ENCODE data around the gene METTL15.
"Not testable (repeated sequence)": the region's sequence is repeated elsewhere in the genome, so short reads cannot be mapped to it uniquely, and the experiment has no call there.

The METTL15 gene

DNA sequence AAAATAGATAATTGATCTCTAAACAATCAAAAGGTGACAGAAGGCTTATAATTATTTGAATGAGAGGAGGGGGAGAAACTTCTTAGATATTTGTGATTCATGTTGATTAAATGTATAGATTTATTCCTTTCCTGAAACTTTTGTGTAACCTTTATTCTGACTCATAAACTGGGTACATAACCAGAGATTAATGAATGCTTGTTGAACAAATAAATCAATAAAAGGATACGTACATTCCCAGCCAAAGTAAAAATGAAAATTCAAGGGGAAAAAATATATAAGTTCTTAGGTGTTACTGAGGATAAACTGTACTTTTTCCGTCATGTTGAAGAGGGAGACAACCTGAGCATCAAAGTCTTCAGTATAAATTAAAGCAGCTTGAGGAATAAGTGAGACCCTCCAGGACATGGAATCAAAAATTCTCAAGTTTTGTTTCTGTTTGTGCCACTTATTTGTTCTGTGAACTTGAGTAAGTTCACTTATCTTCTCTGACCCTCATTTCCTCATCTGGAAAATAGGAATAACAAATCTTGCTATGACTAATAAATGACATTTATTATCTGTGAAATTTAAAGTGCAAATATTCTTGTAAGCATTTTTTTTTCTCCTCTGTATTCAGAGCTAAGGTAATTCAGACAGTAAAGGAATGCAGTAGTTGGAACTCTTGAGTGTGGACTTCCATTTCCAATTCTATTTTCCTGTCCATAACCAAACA lies 195.4 kb downstream of the METTL15 start:
- FAIRE-seq = no peak

DNA sequence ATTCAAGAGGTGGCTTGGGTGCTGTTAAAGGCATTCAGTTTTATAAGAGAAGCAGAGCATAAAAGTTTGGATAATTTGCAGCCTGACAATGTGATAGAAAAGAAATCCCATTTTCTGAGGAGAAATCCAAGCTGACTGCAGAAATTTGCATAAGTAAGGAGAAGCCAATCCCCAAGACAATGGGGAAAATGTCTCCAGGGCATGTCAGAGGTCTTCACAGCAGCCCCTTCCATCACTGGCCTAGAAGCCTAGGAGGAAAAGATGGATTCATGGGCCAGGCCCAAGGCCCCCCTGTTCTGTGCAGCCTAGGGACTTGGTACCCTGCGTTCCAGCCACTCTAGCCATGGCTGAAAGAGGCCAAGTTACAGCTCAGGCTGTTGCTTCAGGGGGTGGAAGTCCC lies 207.3 kb downstream of the METTL15 start:
- no peak for FAIRE-seq

DNA sequence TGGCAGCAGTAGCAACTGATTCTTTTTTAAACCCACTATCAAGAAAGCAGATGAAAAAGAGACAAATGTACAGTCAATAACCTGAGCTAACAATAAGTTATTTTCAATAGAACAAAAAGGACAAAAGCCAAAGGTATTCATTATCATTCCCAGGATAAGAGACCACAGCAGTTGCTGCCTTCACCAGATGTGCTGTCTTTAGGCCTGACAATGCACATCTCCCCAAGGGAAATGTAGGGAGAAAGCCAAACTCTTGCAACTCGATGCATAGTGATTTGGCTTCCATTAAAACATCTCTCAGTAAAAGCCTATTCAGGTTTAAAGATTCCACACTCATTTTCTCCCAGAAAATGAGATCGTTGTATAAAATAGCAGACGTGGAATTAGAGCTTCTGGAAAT lies 210.7 kb downstream of the METTL15 start:
- no peak for FAIRE-seq

DNA sequence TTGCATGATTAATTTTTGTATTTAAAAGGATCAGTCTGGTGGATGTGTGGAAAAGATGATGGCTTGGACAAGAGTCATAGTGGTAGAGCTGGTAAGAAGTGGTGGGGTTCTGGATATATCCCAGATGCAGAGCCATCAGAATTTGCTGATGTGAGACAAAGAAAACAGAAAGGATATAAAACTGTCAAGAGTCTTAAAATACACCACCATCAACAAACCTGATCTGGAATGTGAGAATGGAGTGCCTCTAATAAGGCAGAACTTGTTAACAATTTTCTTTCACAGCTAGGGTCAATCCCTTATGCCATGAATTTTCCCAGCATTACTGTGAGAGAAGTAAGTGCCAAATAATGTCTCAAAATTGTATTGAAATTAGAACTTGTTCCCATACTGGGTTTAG lies 215.4 kb downstream of the METTL15 start:
- no peak for FAIRE-seq

DNA sequence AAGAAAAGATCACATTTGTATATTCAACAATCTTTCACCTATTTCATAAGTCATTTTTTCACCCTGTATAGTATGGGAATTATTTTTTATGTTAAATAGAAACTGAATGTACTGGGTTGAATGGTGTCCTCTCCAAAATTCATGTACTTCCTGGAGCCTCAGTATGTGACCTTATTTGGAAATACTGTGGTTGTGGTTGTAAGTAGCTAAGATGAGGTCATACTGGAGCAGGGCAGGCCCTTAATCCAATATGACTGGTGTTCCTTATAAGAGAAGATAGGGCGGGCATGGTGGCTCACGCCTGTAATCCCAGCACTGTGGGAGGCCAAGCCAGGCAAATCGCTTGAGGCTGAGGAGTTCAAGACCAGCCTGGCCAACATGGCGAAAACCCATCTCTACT lies 224.2 kb downstream of the METTL15 start:
- not testable (repeated sequence) for FAIRE-seq

DNA sequence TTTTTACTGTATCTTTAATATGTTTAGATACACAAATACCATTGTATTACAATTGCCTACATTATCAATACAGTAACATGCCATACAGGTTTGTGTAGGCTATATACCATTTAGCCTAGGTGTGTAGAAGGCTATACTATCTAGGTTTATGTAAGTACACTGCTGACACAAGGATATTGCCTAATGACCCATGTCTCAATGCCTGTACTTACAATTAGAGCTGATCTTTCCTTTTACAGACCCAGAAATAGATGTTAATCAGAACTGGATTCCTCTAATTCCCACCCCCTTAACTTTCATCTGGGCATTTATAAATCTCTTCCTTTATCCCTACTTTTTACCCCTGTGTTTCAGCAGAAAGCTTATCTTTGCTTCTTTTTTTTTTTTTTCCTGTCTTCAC lies 229.5 kb downstream of the METTL15 start:
- no peak for FAIRE-seq

DNA sequence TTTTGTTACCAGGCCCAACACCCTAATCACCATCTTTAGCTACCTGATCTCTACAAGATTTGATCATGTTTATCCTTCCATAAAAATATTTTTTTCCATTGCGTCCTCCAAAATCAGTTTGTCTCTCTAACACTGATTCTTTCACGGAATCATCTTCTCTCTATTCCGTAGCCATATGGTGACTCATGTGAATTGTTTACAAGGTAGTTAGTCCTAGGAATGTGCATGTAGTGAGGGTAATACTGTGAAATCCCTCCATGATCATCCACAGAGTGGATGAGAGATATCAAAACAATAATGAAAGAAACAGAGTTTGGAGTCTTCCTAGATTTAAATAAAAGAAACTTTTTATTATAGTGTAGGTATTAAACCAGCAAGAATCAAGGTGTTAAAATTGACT lies 230.2 kb downstream of the METTL15 start:
- FAIRE-seq = no peak

DNA sequence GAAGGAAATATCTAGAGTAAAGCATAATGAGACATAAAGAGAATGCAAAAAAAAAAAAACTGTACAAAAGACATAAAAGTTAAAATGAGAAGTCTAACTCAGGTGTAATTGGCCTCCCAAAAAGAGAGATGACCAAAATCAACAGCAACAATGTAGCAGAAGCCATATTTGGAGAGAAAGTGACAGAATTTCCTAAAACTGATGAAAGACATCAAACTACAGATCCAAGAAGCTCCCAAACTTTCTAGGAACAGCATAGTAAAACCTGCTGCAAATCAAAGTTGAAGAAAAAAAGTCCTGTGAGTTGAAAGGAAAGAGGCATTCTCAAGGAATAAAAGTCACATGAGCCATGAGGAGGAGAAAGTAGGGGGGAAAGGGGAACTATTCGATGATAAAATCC lies 231.3 kb downstream of the METTL15 start:
- no peak for FAIRE-seq

DNA sequence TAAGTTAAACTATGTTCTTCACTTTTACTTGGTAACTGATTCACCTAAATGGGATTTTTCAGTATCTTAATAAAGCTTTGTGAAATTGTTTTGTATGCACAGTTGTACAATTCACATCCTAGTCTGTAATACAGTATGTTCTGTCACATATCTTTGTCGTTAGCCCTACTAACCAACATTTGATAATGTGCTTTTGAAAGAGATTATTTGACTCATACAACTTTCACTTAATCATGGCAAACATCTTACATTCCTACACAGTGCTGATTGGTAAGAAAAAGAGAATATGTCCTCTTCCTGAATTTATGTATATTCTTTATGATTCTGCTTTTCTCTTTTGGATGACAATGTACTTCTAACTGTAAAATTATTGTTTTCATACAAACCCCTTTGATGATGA lies 234.5 kb downstream of the METTL15 start:
- FAIRE-seq = no peak

DNA sequence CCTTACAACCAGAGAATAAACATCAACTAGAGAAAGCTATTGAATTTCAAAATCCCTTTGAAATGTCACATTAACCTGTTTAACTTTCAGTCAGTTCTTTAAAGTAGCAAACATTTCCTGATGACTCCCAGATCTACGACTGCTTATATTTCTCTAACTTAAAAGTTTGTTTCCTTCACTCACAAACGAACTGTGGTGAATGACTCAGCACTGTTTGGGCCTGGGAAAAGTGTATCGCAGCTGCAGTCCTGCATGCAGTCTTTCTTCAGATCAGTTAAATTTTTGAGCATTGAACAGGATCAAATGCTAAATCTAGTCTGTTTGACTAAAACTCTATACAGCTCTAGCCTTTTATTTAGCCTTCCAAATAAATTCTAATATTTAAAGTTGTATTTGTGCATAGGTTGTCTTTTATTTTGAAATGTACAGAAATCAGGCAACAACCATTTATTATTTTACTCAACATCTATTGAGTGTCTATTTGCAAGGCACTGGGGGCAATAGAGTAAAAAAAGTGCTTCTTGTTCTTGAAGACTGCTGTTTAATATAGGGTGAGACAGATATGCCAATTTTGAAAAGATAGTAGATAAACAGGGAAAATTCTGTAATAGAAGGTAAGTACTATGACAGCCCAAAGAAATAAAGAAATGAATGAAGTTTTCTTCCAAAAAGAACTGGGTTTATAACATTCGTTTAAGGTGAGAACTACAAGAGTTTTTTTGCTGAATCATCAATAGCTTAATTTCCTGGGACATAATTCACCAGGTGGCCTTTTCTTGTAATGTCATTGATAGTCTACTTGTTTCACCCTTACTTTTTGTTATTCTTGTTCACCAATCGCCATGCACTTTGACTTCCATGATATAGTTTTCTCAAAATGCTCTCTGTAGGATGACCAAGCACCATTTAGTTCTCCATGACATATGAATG lies 235.4 kb downstream of the METTL15 start:
- FAIRE-seq = no peak

DNA sequence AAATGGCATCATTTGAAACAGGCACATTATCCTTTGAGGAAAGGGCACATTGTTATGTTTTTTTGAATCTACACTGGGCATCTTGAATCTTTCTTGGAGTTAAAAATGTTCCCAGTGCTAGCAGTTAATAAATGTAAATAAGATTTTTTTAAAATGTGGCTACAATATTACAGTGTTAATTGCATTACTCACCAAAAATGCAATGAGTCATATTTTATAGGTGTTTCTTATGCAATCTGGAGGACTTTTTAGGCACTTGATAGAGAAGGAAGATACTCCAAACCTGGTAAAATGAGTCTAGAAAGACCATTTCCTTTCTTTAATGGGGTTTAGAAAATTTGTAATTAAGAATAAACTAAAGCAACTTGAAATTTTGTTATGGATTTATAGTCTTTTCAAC lies 238.0 kb downstream of the METTL15 start:
- no peak for FAIRE-seq

DNA sequence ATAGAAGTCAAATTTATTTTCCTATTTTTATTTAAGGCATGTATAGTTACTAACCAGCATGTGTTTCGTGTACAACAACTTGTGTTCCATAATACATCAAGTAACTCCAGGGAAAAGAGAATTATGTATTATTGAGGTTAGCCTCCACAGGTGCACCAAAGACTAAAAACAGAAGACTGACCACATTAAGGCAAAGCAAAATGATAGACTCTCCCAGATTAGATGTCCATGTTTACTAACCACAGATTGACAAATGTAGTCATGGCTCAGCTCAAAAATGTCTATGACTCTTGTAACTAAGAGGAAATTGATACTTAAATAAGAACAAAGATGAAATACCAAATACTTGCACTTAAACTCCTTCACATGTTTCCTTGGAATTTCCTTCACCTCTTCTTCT lies 238.5 kb downstream of the METTL15 start:
- FAIRE-seq = no peak

DNA sequence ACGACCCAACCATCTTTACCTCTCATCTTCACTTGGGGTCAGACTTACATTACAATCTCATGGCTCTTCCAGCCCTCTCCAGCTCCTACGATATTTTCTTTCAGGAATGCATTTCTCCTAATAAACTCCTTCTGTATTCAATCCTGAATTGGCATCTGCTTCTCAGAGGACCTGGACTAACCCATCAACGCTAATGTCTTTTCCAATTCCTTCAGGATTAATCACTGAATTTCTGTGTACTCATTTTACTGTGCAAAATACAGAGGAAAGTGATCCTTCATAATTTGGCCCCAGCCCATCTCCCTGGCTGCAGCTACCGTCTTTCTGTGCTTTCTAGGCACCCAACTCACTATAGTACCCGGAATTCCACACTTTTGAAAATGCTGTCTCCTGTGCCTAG lies 239.2 kb downstream of the METTL15 start:
- FAIRE-seq = no peak

DNA sequence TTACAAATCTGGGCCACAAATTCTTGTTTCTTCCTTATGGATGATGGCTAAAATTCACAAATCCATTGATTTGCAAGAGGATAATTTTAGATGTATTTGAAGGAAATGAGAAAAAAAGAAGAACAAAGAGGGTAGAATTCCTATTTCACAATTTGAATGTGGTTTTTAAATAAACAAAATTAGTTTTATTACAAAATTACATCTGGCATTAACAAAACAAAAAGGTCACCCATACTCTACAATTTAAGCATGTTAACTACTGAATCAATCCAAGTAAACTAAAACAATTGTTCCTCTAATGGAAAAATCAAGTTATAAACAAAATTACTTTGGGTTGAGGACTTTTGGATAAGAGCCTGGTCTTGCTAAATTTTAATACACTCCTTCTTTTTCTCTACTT lies 242.0 kb downstream of the METTL15 start:
- no peak for FAIRE-seq

DNA sequence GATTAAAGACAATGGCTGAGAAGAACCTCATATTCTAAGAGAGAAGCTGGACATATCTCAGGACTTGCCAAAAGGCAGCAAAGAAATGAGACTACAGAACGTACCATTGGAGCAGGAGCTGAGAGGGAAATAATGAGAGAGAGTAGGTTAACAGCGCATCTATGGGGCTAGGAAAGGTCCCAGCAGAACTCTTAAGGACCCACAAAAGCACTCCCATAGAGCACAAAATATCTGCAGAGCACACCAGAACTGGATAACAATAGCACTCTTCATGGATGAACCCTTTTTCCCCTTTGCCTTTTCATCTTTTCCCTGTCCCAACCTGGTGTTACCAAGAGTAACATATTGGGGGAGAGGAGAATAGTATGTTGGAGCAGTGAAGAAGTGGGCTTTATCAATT lies 245.8 kb downstream of the METTL15 start:
- no peak for FAIRE-seq

DNA sequence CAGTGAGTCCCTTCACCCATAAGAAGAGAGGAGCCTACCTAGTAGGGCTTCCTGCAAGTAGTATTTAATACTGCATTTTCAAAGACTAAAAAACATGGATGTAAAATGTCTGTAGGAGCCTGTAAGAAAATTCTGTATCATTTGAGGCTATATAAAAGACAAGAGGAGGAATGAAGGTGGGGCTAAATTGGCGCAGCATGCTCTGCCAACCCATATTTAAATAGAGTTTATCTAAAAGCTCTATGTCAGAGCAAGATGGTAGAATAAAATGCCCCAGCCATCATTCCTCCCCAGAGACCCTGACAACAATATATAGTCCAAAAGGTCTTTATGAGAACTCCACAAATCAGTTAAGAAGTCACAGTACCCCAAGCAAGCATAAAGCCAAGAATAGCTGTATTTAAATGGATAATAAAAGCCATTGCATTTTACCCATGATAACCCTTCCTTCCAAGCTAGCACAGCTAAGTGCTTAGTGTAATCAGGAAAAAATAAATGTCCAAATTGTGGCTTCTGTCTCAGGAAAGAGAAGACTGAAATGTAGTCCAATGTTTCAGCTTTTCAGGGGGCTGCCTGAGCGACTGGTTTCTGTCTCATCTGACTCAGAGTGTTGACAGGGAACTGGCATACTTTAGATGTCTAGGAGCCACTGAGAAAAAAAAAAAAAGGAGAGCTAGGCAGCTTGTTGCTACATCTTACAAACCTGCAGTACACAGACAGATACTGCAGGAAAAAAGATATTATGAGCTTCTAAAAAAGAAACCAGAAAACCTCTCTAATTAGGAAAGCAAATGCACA lies 258.6 kb downstream of the METTL15 start:
- FAIRE-seq = no peak

DNA sequence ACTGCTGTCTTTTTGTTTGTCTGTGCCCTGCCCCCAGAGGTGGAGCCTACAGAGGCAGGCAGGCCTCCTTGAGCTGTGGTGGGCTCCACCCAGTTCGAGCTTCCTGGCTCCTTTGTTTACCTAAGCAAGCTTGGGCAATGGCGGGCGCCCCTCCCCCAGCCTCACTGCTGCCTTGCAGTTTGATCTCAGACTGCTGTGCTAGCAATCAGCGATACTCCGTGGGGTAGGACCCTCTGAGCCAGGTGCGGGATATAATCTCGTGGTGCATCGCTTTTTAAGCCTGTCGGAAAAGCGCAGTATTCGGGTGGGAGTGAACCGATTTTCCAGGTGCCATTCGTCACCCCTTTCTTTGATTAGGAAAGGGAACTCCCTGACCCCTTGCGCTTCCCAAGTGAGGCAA lies 269.9 kb downstream of the METTL15 start:
- not testable (repeated sequence) for FAIRE-seq

Data from A204.1 (cell line).